H1 (cell line): ENCODE data around the gene MEX3B. TPM values are rescaled to one million over a fixed set of nuclear protein-coding genes. Genes with fewer than 3 reads are reported as not detected.

Source experiments
- CTCF ChIA-PET: fragments of 300-600 bp; sonication (Branson Sonifier 250); formaldehyde crosslinking; loops from one replicate; lab custom pipeline; 2021; ENCODE audit not compliant: partially characterized antibody; lab: Charles Lee
- POLR2A ChIA-PET: fragments of 300-600 bp; sonication (Branson Sonifier 250); formaldehyde crosslinking; loops from one replicate; lab custom pipeline; 2021; ENCODE audit warnings: inconsistent platforms; ENCODE audit not compliant: partially characterized antibody; lab: Charles Lee
- DNase-seq, 2 experiments: peaks; one replicate each; pipeline versions ENCODE4 v3.0.0 to v3.0.0-alpha.2; 2010 to 2022; ENCODE audit warnings: low spot score in 2 of 2, low read depth in 1 of 2, mixed read lengths in 1 of 2
- FAIRE-seq: peaks from 2 replicates; lab custom pipeline; 2011; peaks lifted over from hg19 to GRCh38; lab: Jason Lieb, UNC
- H2AFZ ChIP-seq: 2 replicates; pipeline ENCODE4 v1.8.1; 2012; ENCODE audit warnings: low read length, inconsistent platforms
- H2AK5ac ChIP-seq: 2 replicates; pipeline ENCODE4 v1.6.1; 2013; ENCODE audit warnings: low read depth, low read length
- H2BK120ac ChIP-seq: replicated peaks from 2 replicates; pipeline ENCODE3; 2013; ENCODE audit warnings: low read depth, low read length, inconsistent platforms
- H2BK12ac ChIP-seq: 2 replicates; pipeline ENCODE4 v1.6.1; 2013; ENCODE audit warnings: low read depth, low read length
- H2BK15ac ChIP-seq: 2 replicates; pipeline ENCODE4 v1.6.1; 2013; ENCODE audit warnings: low read length
- H2BK20ac ChIP-seq: 2 replicates; pipeline ENCODE4 v1.6.1; 2013; ENCODE audit warnings: low read length
- H2BK5ac ChIP-seq: 2 replicates; pipeline ENCODE4 v1.6.1; 2013; ENCODE audit warnings: low read depth, low read length
- H3K14ac ChIP-seq: 2 replicates; pipeline ENCODE4 v1.6.1; 2013; ENCODE audit warnings: inconsistent platforms; ENCODE audit not compliant: insufficient read length
- H3K18ac ChIP-seq: 2 replicates; pipeline ENCODE4 v1.6.1; 2013; ENCODE audit warnings: low read length; ENCODE audit errors: extremely low read depth
- H3K23ac ChIP-seq: 2 replicates; pipeline ENCODE4 v1.6.1; 2013; ENCODE audit warnings: inconsistent platforms; ENCODE audit not compliant: insufficient read length
- H3K23me2 ChIP-seq: 2 replicates; pipeline ENCODE4 v1.6.1; 2013; ENCODE audit warnings: low read depth, low read length
- H3K27ac ChIP-seq: 2 replicates; pipeline ENCODE4 v1.6.1; 2011; ENCODE audit warnings: low read depth, low read length, inconsistent platforms
- H3K27me3 ChIP-seq, 4 experiments: replicated peaks in 1 of 4; 1 replicate in 1 of 4; 2 replicates in 3 of 4; pipeline versions ENCODE4 v1.6.1 to v1.8.1; 2011 to 2013; ENCODE audit warnings: low read length in 3 of 4, mild to moderate bottlenecking in 3 of 4, inconsistent platforms in 2 of 4, mixed read lengths in 2 of 4, moderate library complexity in 1 of 4; ENCODE audit not compliant: control insufficient read depth in 3 of 4, insufficient read depth in 3 of 4; ENCODE audit errors: extremely low read depth in 1 of 4
- H3K36me3 ChIP-seq, 4 experiments: 2 replicates each; pipeline versions ENCODE4 v1.6.1 to v1.8.1; 2011 to 2013; ENCODE audit warnings: mild to moderate bottlenecking in 4 of 4, low read length in 3 of 4, moderate library complexity in 2 of 4, control low read depth in 1 of 4, inconsistent platforms in 1 of 4; ENCODE audit not compliant: insufficient read depth in 4 of 4, control insufficient read depth in 2 of 4
- H3K4ac ChIP-seq: replicated peaks from 2 replicates; pipeline ENCODE3; 2013; ENCODE audit warnings: low read length, low read depth, mixed read lengths, inconsistent platforms; ENCODE audit not compliant: insufficient read length
- H3K4me1 ChIP-seq, 4 experiments: replicated peaks in 1 of 4; 1 replicate in 1 of 4; 2 replicates in 3 of 4; pipeline versions ENCODE4 v1.6.1 to v1.8.1; 2011 to 2013; ENCODE audit warnings: low read length in 3 of 4, inconsistent platforms in 2 of 4, mixed read lengths in 1 of 4; ENCODE audit not compliant: insufficient read depth in 4 of 4, control insufficient read depth in 3 of 4
- H3K4me2 ChIP-seq, 2 experiments: 2 replicates each; pipeline versions ENCODE4 v1.6.1 to v1.8.1; 2011 to 2013; ENCODE audit warnings: low read depth in 2 of 2, low read length in 2 of 2, control low read depth in 1 of 2, inconsistent platforms in 1 of 2, mild to moderate bottlenecking in 1 of 2; ENCODE audit not compliant: insufficient read depth in 1 of 2
- H3K4me3 ChIP-seq, 4 experiments: fragments of 200-600, 300-600 bp in 1 of 4; sonication (generic), shearing (Covaris generic), sonication (Bioruptor Twin) in 1 of 4; 2 replicates each; pipeline versions ENCODE4 v1.5.1 to v1.8.1; 2011 to 2016; ENCODE audit warnings: low read length in 4 of 4, low read depth in 3 of 4, control low read depth in 2 of 4, inconsistent platforms in 2 of 4, mild to moderate bottlenecking in 2 of 4, mixed read lengths in 1 of 4, moderate library complexity in 1 of 4; ENCODE audit not compliant: insufficient read depth in 2 of 4; ENCODE audit errors: extremely low read depth in 1 of 4
- H3K56ac ChIP-seq: replicated peaks from 2 replicates; pipeline ENCODE3; 2013; ENCODE audit warnings: low read depth, mild to moderate bottlenecking, mixed read lengths, low read length, inconsistent platforms; ENCODE audit not compliant: insufficient read length
- H3K79me1 ChIP-seq: 2 replicates; pipeline ENCODE4 v1.6.1; 2013; ENCODE audit warnings: low read depth, low read length, control low read depth
- H3K79me2 ChIP-seq, 2 experiments: 2 replicates each; pipeline versions ENCODE4 v1.6.1 to v1.8.1; 2012 to 2013; ENCODE audit warnings: low read length in 2 of 2, mild to moderate bottlenecking in 2 of 2, inconsistent platforms in 1 of 2; ENCODE audit not compliant: insufficient read depth in 2 of 2, control insufficient read depth in 1 of 2
- H3K9ac ChIP-seq, 4 experiments: replicated peaks in 1 of 4; 1 replicate in 1 of 4; 2 replicates in 3 of 4; pipeline versions ENCODE4 v1.6.1 to v1.8.1; 2011 to 2013; ENCODE audit warnings: low read depth in 3 of 4, low read length in 3 of 4, control low read depth in 2 of 4, mild to moderate bottlenecking in 2 of 4, moderate library complexity in 2 of 4, inconsistent platforms in 1 of 4; ENCODE audit errors: extremely low read depth in 1 of 4
- H3K9me3 ChIP-seq, 2 experiments: 2 replicates each; pipeline versions ENCODE4 v1.6.1 to v1.8.1; 2012 to 2013; ENCODE audit warnings: mild to moderate bottlenecking in 2 of 2, moderate library complexity in 2 of 2, control low read depth in 1 of 2, inconsistent platforms in 1 of 2, low read depth in 1 of 2, low read length in 1 of 2, mixed read lengths in 1 of 2; ENCODE audit not compliant: insufficient read depth in 2 of 2
- H4K20me1 ChIP-seq, 2 experiments: replicated peaks in 1 of 2; 2 replicates each; pipeline versions ENCODE3 to v1.8.1; 2011 to 2013; ENCODE audit warnings: inconsistent platforms in 2 of 2, low read length in 2 of 2, mild to moderate bottlenecking in 1 of 2; ENCODE audit not compliant: insufficient read depth in 2 of 2, control insufficient read depth in 1 of 2
- H4K5ac ChIP-seq: 2 replicates; pipeline ENCODE4 v1.6.1; 2013; ENCODE audit warnings: low read length, low read depth, mixed read lengths, inconsistent platforms; ENCODE audit not compliant: insufficient read length
- H4K8ac ChIP-seq: 2 replicates; pipeline ENCODE4 v1.8.0; 2013; ENCODE audit warnings: mild to moderate bottlenecking, moderate library complexity, low read length, inconsistent platforms; ENCODE audit not compliant: insufficient read depth; ENCODE audit errors: extremely low read depth
- H4K91ac ChIP-seq: replicated peaks from 2 replicates; pipeline ENCODE3; 2013; ENCODE audit warnings: low read length, mixed read lengths, inconsistent platforms; ENCODE audit not compliant: insufficient read length
- CEBPB ChIP-seq: IDR thresholded peaks from 2 replicates; pipeline ENCODE4 v1.6.1; 2012; ENCODE audit warnings: low read depth, low read length
- CHD2 ChIP-seq: IDR thresholded peaks from 2 replicates; pipeline ENCODE4 v1.6.1; 2012; ENCODE audit warnings: low read length, improper control_type of control experiment
- GABPA ChIP-seq: IDR thresholded peaks from 2 replicates; pipeline ENCODE4 v1.6.1; 2011; ENCODE audit warnings: mild to moderate bottlenecking, low read length, moderate library complexity, borderline replicate concordance; ENCODE audit not compliant: insufficient read depth
- PHF8 ChIP-seq: fragments of 200-600 bp; sonication (generic); conservative IDR thresholded peaks from 2 replicates; pipeline ENCODE4 v1.7.1; 2012; ENCODE audit warnings: low read depth, mild to moderate bottlenecking, inconsistent platforms, low read length, moderate library complexity
- SIN3A ChIP-seq, 2 experiments: IDR thresholded peaks in 1 of 2; conservative IDR thresholded peaks in 1 of 2; 2 replicates each; pipeline ENCODE4 v1.6.1; 2011 to 2012; ENCODE audit warnings: low read length in 2 of 2, improper control_type of control experiment in 1 of 2, low read depth in 1 of 2, mild to moderate bottlenecking in 1 of 2
- SIX5 ChIP-seq: IDR thresholded peaks from 2 replicates; pipeline ENCODE4 v1.6.1; 2011; ENCODE audit warnings: mild to moderate bottlenecking, low read depth, low read length
- TEAD4 ChIP-seq: IDR thresholded peaks from 2 replicates; pipeline ENCODE4 v1.6.1; 2012; ENCODE audit warnings: low read depth, low read length, inconsistent platforms, mixed read lengths
- WGBS, 2 experiments: shearing (Covaris generic) in 1 of 2; methylation state at CpG; one replicate each; pipeline versions ENCODE4 v1.1.6 to v1.1.7; 2013 to 2015; ENCODE audit warnings: low lambda C conversion rate in 2 of 2, mixed read lengths in 2 of 2, inconsistent platforms in 1 of 2, low coverage in 1 of 2, missing lambda C conversion rate in 1 of 2; ENCODE audit not compliant: insufficient replicate concordance in 2 of 2, insufficient coverage in 1 of 2, insufficient read length in 1 of 2; ENCODE audit errors: extremely low coverage in 1 of 2, missing lambda C conversion rate in 1 of 2; 5-methylcytosine and 5-hydroxymethylcytosine counted together
- polyA plus RNA-seq, 7 experiments: library from polyadenylated mRNA; depleted of rRNA in 3 of 7; stranded (reverse) in 5 of 7; unstranded in 2 of 7; fragments of >200 nt in 5 of 7; fragments of 200-250 nt in 2 of 7; gene quantifications; 1 replicate in 5 of 7; 2 replicates in 1 of 7; 4 replicates in 1 of 7; pipeline versions ENCODE4 v1.2.1 to v1.2.3, GENCODE V29; 2011 to 2013; ENCODE audit warnings: missing spikeins in 2 of 7, mixed read lengths in 2 of 7
- total RNA-seq: library from RNA; stranded (reverse); fragmentation: NEBNext Ultra II Directional; extraction: Animal tissue kit (Norgen Biotek cat#: 25700); gene quantifications from 2 replicates; pipeline ENCODE4 v1.2.1, GENCODE V29; 2021

Gene MEX3B
- total and polyA plus RNA-seq, 2 of the 8 experiments (the other 6 are each of a cell fraction or from before 2014, with no cell fraction given): 8.0 to 15.9 TPM

GRCh38 chr15:82018201-82018600, 27.6 kb downstream of the MEX3B start:
- WGBS, 2 experiments: 96% methylated on average over 3 of the region's 4 CpGs; no CpG with 5 or more reads in 1 of the 2 experiments
- FAIRE-seq: no peak
- no peak overlapping the region for H4K8ac ChIP-seq

More at GRCh38 chr15:82018201-82018600, 27.6 kb downstream of the MEX3B start:
- Histone ChIP-seq H3K4me2 (no peak overlapping the region), H3K4me1 (no peaks in the 10 kb centered on the region), H3K18ac (no peak overlapping the region), H3K27me3 (no peaks in the 10 kb centered on the region), H3K4ac (no peak overlapping the region), H3K23me2 (no peaks in the 10 kb centered on the region), H3K79me1 (no peaks in the 10 kb centered on the region), H3K36me3 (no peaks in the 10 kb centered on the region), H2BK5ac (no peak overlapping the region), H3K27ac (no peak overlapping the region), H4K20me1 (no peaks in the 10 kb centered on the region), H3K14ac (no peak overlapping the region), H3K56ac (no peak overlapping the region), H4K91ac (no peak overlapping the region), H3K9ac (no peak overlapping the region), H2BK20ac (no peak overlapping the region), H3K4me3 (no peak overlapping the region), H2AK5ac (no peak overlapping the region), H2AFZ (no peak overlapping the region; the same call in 1 of the 2 replicates), H3K9me3 (no peaks in the 10 kb centered on the region), H2BK12ac (no peak overlapping the region), H2BK15ac (no peak overlapping the region), H3K23ac (no peak overlapping the region), H2BK120ac (no peak overlapping the region), H4K5ac (no peak overlapping the region), H3K79me2 (no peaks in the 10 kb centered on the region)
- POLR2A ChIA-PET: no interaction called here
- TF ChIP-seq CHD2 (no peak), SIX5 (no peak), CEBPB (no peak; the same call in 1 of the 2 replicates), SIN3A (conservative IDR thresholded peaks at IDR 0.05 in 1 of 2, IDR thresholded peaks at IDR 0.05 in 1 of 2; ENCODE audit: low read depth in 1 of 2, low read length in 2 of 2) (no peak), TEAD4 (no peak), GABPA (no peak), PHF8 (no peak)
- no peak for DNase-seq
- CTCF ChIA-PET: no interaction called here
